ENCODE results near the gene NT5DC4. TPM values are rescaled to one million over a fixed set of nuclear protein-coding genes. Genes with fewer than 3 reads are reported as not detected.
A peak's percentile ranks its signal among the peaks of the same experiment; 100 is the strongest.

The NT5DC4 gene
- total RNA-seq, 1 donor from 2014 or later: not detected

- DNase-seq (ENCODE audit: low read depth in 2 of 2): no peak
Measured at GRCh38 chr2:112723547-112723940, 2.7 kb downstream of the NT5DC4 start.

- no peak for DNase-seq (ENCODE audit: low read depth in 2 of 2)
Measured at GRCh38 chr2:112723995-112724394, 3.2 kb downstream of the NT5DC4 start.

- DNase-seq (ENCODE audit: low read depth in 2 of 2): no peak
Measured at GRCh38 chr2:112724591-112725525, 4.0 kb downstream of the NT5DC4 start.

- no peak for DNase-seq (ENCODE audit: low read depth in 2 of 2)
Measured at GRCh38 chr2:112725545-112726457, 5.0 kb downstream of the NT5DC4 start.

GRCh38 chr2:112726487-112727190 lies 5.8 kb downstream of the NT5DC4 start:
- peak; percentile 87 to 90 for DNase-seq (ENCODE audit: low read depth in 2 of 2)

GRCh38 chr2:112727276-112728028 lies 6.6 kb downstream of the NT5DC4 start:
- no peak for DNase-seq (ENCODE audit: low read depth in 2 of 2)

- no peak for DNase-seq (ENCODE audit: low read depth in 2 of 2)
Measured at GRCh38 chr2:112728029-112728362, 7.2 kb downstream of the NT5DC4 start.

- DNase-seq (ENCODE audit: low read depth in 2 of 2): no peak
Measured at GRCh38 chr2:112728378-112729175, 7.8 kb downstream of the NT5DC4 start.

GRCh38 chr2:112730216-112730615 lies 9.4 kb downstream of the NT5DC4 start:
- no peak for DNase-seq (ENCODE audit: low read depth in 2 of 2)

- no peak for DNase-seq (ENCODE audit: low read depth in 2 of 2)
Measured at GRCh38 chr2:112730791-112731190, 10.0 kb downstream of the NT5DC4 start.

- no peak for DNase-seq (ENCODE audit: low read depth in 2 of 2)
Measured at GRCh38 chr2:112731479-112731878, 10.7 kb downstream of the NT5DC4 start.

GRCh38 chr2:112733456-112733855 lies 12.6 kb downstream of the NT5DC4 start:
- DNase-seq (ENCODE audit: low read depth in 2 of 2): no peak

- DNase-seq (ENCODE audit: low read depth in 2 of 2): no peak
Measured at GRCh38 chr2:112733871-112734270, 13.1 kb downstream of the NT5DC4 start.

- DNase-seq (ENCODE audit: low read depth in 2 of 2): no peak
Measured at GRCh38 chr2:112737542-112738232, 16.9 kb downstream of the NT5DC4 start.

- DNase-seq (ENCODE audit: low read depth in 2 of 2): no peak
Measured at GRCh38 chr2:112740527-112740926, 19.7 kb downstream of the NT5DC4 start.

- peak; percentile 81 to 87 for DNase-seq (ENCODE audit: low read depth in 2 of 2)
Measured at GRCh38 chr2:112749755-112750559, 29.1 kb downstream of the NT5DC4 start.

- no peak for DNase-seq (ENCODE audit: low read depth in 2 of 2)
Measured at GRCh38 chr2:112750560-112750843, 29.7 kb downstream of the NT5DC4 start.

GRCh38 chr2:112751451-112752197 lies 30.8 kb downstream of the NT5DC4 start:
- DNase-seq (ENCODE audit: low read depth in 2 of 2): peak in 1 of 2 donors; percentile 31

Data from lung microvascular endothelial cell (primary cell).